H1 (cell line): ENCODE data around the gene BUD13. TPM values are rescaled to one million over a fixed set of nuclear protein-coding genes. Genes with fewer than 3 reads are reported as not detected.

Experiments used
- NRF1 ChIP-seq: IDR thresholded peaks from 2 replicates; pipeline ENCODE4 v1.6.1; 2011; ENCODE audit warnings: mild to moderate bottlenecking, low read depth, low read length, improper control_type of control experiment
- polyA plus RNA-seq, 7 experiments: library from polyadenylated mRNA; depleted of rRNA in 3 of 7; stranded (reverse) in 5 of 7; unstranded in 2 of 7; fragments of >200 nt in 5 of 7; fragments of 200-250 nt in 2 of 7; gene quantifications; 1 replicate in 5 of 7; 2 replicates in 1 of 7; 4 replicates in 1 of 7; pipeline versions ENCODE4 v1.2.1 to v1.2.3, GENCODE V29; 2011 to 2013; ENCODE audit warnings: missing spikeins in 2 of 7, mixed read lengths in 2 of 7
- total RNA-seq: library from RNA; stranded (reverse); fragmentation: NEBNext Ultra II Directional; extraction: Animal tissue kit (Norgen Biotek cat#: 25700); gene quantifications from 2 replicates; pipeline ENCODE4 v1.2.1, GENCODE V29; 2021
- TF ChIP-seq, protein P1 (sequence below), 3 experiments: IDR thresholded peaks; 1 replicate in 2 of 3; 2 replicates in 1 of 3; pipeline versions ENCODE4 v1.5.1 to v1.6.1; 2011; ENCODE audit warnings: low read length in 3 of 3, mild to moderate bottlenecking in 3 of 3, inconsistent platforms in 2 of 3, low read depth in 1 of 3, moderate library complexity in 1 of 3; ENCODE audit not compliant: insufficient read depth in 1 of 3; ENCODE audit errors: control extremely low read depth in 1 of 3

Gene BUD13
- total and polyA plus RNA-seq, 2 of the 8 experiments (the other 6 are each of a cell fraction or from before 2014, with no cell fraction given), result 24.8 to 27.2 TPM

DNA sequence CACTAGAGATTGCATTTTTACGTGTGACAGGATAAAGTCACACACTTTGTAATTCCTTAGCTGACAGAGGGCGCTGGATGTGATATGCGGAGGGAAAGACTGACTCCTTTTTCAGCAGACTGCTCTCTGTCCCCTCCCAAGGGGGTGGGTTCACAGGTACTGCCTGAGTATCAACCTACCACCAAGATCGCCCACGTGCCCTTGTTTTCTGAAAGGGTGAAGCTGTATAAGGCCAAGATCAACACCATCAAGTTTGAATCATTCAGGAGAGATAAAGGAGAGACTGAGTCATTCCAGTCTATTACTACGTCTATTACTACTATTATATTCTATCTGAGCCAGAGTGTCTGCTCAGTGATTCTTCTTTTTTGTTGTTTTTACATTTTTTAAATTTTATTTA is 30.7 kb downstream of the BUD13 start (continued):
- TF ChIP-seq, protein P1, sequence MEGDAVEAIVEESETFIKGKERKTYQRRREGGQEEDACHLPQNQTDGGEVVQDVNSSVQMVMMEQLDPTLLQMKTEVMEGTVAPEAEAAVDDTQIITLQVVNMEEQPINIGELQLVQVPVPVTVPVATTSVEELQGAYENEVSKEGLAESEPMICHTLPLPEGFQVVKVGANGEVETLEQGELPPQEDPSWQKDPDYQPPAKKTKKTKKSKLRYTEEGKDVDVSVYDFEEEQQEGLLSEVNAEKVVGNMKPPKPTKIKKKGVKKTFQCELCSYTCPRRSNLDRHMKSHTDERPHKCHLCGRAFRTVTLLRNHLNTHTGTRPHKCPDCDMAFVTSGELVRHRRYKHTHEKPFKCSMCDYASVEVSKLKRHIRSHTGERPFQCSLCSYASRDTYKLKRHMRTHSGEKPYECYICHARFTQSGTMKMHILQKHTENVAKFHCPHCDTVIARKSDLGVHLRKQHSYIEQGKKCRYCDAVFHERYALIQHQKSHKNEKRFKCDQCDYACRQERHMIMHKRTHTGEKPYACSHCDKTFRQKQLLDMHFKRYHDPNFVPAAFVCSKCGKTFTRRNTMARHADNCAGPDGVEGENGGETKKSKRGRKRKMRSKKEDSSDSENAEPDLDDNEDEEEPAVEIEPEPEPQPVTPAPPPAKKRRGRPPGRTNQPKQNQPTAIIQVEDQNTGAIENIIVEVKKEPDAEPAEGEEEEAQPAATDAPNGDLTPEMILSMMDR (IDR thresholded peaks at IDR 0.05; ENCODE audit: control extremely low read depth in 1 of 3, insufficient read depth in 1 of 3, low read depth in 1 of 3, low read length in 3 of 3), result no peak
- TF ChIP-seq NRF1, result no peak
